Measurements from ENCODE around the gene APBA2. TPM values are rescaled to one million over a fixed set of nuclear protein-coding genes. Genes with fewer than 3 reads are reported as not detected.

APBA2 gene
- total and polyA plus RNA-seq, 11 donors, result 0.16 to 1.3 (median 0.40) TPM; not detected in 2

DNA sequence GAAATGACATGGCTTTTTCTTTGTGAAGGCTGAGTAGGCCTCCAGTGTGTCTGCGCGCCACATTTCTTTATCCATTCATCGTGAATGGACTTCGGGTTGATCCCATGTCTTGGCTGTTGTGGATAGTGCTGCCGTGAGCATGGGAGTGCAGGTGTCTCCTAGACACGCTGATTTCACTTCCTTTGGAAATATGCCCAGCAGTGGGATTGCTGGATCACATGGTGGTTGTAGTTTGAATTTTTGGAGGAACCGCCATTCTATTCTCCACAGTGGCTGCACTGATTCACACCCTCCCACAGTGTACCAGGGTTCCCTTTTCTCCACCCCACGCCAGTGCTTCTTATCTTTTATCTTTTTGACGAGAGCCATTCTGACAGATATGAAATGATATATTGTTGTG lies 212.2 kb downstream of the APBA2 start:
- 67 to 77% (median 72%) methylated on average over 9 of the region's 9 CpGs for whole genome bisulfite sequencing, 4 donors
- Histone ChIP-seq H3K4me1 (no peaks in the 10 kb centered on the region), H3K27ac (no peak overlapping the region), H3K36me3 (no peaks in the 10 kb centered on the region), H3K27me3 (no peaks in the 10 kb centered on the region), H3K9me3 (no peaks in the 10 kb centered on the region), H3K4me3 (no peak overlapping the region)
- DNase-seq (no peak), ATAC-seq (no peak)
- TF ChIP-seq POLR2A (IDR thresholded peaks at IDR 0.05), result no peak
- TF ChIP-seq, protein P1, sequence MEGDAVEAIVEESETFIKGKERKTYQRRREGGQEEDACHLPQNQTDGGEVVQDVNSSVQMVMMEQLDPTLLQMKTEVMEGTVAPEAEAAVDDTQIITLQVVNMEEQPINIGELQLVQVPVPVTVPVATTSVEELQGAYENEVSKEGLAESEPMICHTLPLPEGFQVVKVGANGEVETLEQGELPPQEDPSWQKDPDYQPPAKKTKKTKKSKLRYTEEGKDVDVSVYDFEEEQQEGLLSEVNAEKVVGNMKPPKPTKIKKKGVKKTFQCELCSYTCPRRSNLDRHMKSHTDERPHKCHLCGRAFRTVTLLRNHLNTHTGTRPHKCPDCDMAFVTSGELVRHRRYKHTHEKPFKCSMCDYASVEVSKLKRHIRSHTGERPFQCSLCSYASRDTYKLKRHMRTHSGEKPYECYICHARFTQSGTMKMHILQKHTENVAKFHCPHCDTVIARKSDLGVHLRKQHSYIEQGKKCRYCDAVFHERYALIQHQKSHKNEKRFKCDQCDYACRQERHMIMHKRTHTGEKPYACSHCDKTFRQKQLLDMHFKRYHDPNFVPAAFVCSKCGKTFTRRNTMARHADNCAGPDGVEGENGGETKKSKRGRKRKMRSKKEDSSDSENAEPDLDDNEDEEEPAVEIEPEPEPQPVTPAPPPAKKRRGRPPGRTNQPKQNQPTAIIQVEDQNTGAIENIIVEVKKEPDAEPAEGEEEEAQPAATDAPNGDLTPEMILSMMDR (IDR thresholded peaks at IDR 0.05), result no peak
- intact Hi-C loops (cut with DNase I), result loop anchor here in 2 of 10 donors (10.0 kb wide), 2 partner anchors 193 to 213 kb away; partner anchors contain the start of gene APBA2 (in 1 of the 2)

DNA sequence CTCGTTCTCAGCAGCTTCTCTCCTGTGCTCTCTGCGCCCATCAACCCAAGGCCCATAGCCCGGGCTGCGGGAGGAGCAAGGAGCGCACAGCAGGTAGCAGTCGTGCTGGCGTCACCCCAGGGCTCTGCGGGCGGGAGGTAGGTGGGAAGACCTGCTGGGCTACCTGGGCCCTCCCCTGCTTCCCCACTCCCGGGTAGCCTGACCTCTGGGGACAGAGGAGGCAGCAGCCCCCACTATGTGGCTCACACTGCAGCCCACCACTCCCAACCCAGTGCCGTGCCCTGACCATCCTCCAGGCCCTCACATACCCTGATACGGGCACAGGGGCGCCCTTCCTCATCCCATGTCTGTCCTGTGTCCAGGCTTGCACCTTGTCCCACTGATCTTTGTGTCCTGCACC lies 212.9 kb downstream of the APBA2 start:
- WGBS, 4 donors, result 76 to 95% (median 86%) methylated on average over 12 to 13 of the region's 13 CpGs
- ATAC-seq (no peak), DNase-seq (no peak)
- intact Hi-C loops (cut with DNase I), result loop anchor here in 2 of 10 donors (10.0 kb wide), 2 partner anchors 194 to 214 kb away; partner anchors contain the start of gene APBA2 (in 1 of the 2)
- TF ChIP-seq, protein P1 (IDR thresholded peaks at IDR 0.05), result no peak
- TF ChIP-seq POLR2A (IDR thresholded peaks at IDR 0.05), result no peak
- Histone ChIP-seq H3K4me1 (peaks cover 0 to 5% (median 0%) of the 10 kb centered on the region in 12 donors), H3K27me3 (no peaks in the 10 kb centered on the region), H3K27ac (no peak overlapping the region), H3K9me3 (no peaks in the 10 kb centered on the region), H3K4me3 (no peak overlapping the region), H3K36me3 (no peaks in the 10 kb centered on the region)

DNA sequence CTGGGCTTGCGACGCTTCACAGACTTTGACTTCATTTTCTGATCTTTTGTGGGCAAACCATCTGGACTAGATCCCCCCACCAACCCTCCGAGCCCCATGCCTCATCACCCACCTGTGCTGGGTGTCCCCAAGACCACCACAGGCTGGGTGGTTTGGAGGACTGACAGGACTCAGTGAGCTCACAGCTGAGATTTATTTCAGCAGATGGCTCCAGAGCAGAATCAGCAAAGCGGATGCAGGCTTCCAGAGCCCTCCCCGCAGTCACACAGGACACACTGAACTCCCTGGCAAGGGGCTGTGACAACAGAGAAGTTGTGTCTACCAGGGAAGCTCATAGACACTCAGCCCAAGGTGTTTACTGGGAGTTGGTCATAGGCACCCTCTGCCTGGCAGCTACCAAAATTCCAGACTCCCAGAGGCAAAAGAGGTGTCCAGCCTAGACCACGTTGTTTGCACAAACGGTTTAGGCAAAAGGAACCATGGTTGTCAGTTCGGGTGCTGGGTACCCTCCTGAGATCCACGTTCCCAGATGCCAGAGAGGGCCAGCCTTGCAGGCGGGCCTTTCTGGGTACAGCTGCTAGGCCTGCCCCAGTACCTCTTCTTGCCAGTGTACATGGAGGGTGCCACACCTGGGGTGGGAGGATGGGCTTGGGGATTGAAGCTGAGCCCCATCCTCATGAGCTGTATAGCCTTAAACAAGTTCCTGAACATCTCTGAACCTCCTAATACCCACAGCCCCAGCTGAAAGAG lies 213.5 kb downstream of the APBA2 start:
- 92 to 97% (median 94%) methylated on average over 9 to 10 of the region's 10 CpGs for WGBS, 4 donors
- no peak for ATAC-seq
- DNase-seq, result no peak
- peaks cover 0 to 11% (median 4%) of the 10 kb centered on the region in 12 donors for H3K4me1 ChIP-seq
- H3K36me3 ChIP-seq, result no peaks in the 10 kb centered on the region
- no peak for TF ChIP-seq POLR2A (IDR thresholded peaks at IDR 0.05)
- TF ChIP-seq, protein P1 (IDR thresholded peaks at IDR 0.05), result no peak
- H3K27ac ChIP-seq, result no peak overlapping the region
- H3K4me3 ChIP-seq, result no peak overlapping the region
- H3K9me3 ChIP-seq, result no peaks in the 10 kb centered on the region
- H3K27me3 ChIP-seq, result no peaks in the 10 kb centered on the region
- intact Hi-C loops (cut with DNase I), result loop anchor here in 2 of 10 donors (10.0 kb wide), 2 partner anchors 195 to 215 kb away; partner anchors contain the start of gene APBA2 (in 1 of the 2)

DNA sequence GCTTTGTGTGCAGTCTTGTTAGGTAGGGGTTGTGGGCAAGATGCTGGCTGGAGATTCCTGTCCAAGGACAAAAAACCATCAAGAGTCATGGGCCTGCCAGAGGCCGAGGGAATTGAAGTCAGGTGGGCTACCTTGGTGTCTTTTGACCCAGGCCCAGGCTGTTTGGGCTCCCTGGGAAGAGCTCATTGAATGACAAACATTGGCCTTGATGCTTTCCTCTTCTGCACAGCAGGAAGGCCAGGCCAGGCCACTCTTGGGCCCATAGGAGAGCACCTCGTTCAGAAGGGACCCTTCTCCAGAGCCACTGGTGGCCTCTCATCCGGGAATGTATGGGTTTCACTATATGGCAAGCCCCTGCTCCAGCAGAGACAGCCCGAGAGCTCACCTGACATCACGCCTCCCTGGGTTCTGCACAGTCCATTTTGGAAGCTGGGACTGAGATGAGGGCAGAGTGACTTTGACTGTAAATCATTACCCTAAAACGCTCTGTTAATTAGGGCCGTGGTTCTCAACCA lies 214.8 kb downstream of the APBA2 start:
- intact Hi-C loops (cut with DNase I), result loop anchor here in 2 of 10 donors (5.0 to 10.0 kb wide), 2 partner anchors 216 to 218 kb away; partner anchors contain the start of gene APBA2 (in 1 of the 2)
- DNase-seq (no peak), ATAC-seq (no peak)
- peaks cover 0 to 12% (median 4%) of the 10 kb centered on the region in 12 donors for H3K4me1 ChIP-seq
- H3K4me3 ChIP-seq, result no peak overlapping the region
- H3K36me3 ChIP-seq, result no peaks in the 10 kb centered on the region
- no peak overlapping the region for H3K27ac ChIP-seq
- no peaks in the 10 kb centered on the region for H3K9me3 ChIP-seq
- no peaks in the 10 kb centered on the region for H3K27me3 ChIP-seq
- 76 to 81% (median 79%) methylated on average over 5 to 7 of the region's 7 CpGs for WGBS, 4 donors
- TF ChIP-seq POLR2A (IDR thresholded peaks at IDR 0.05), result no peak
- TF ChIP-seq, protein P1 (IDR thresholded peaks at IDR 0.05), result no peak

Data from heart left ventricle (tissue), 16 donors.